ENCODE measurements around the gene IFT25. TPM values are rescaled to one million over a fixed set of nuclear protein-coding genes. Genes with fewer than 3 reads are reported as not detected.
A peak's percentile ranks its signal among the peaks of the same experiment; 100 is the strongest.

Gene IFT25
- total and polyA plus RNA-seq, 2 of the 13 experiments (the other 11 are each of a cell fraction or from before 2014, with no cell fraction given) = 19.7 to 48.0 TPM

DNA sequence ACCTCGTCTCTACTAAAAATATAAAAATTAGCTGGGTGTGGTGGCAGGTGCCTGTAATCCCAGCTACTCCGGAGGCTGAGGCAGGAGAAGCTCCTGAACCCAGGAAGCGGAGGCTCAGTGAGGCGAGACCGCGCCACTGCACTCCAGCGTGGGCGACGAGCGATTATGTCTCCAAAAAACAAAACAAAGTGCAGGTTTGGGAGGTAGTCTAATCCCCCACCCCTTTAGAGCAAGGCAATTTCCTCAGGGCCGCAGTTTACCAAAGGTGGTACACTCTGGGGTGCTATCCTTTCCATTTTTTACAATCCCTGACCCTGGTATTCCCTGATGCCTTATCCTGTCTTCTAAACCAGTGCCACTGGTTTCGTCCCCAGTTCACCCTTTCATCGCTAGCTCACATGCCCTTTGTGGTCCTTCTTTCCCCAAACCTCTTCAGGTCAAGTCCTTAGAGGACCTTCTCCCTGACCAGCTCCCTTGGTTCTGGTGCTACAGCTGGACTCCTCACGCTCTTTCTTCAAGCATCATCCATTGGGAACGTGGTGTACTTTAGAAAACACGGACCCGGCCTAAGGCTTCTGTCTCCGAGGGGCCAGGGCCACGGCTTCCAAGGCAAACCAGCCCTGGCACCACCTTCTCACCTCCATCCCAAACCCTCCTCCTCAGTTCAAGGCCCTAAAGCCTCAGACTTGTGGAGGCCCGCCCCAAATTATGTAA, 873 bp downstream of the IFT25 start (continued):
- TF ChIP-seq ZNF232 (CRISPR knock-in tag; IDR thresholded peaks at IDR 0.05; ENCODE audit: borderline replicate concordance) (0 out of 2 replicates have a peak, but pooled peaks have one; percentile 7), ZNF674 (CRISPR knock-in tag; IDR thresholded peaks at IDR 0.05; ENCODE audit: low read depth) (0 out of 2 replicates have a peak, but pooled peaks have one; percentile 56), HNRNPH1 (optimal IDR thresholded peaks at IDR 0.05; ENCODE audit: low read depth, low read length) (no peak)
- TF ChIP-seq, protein P1, sequence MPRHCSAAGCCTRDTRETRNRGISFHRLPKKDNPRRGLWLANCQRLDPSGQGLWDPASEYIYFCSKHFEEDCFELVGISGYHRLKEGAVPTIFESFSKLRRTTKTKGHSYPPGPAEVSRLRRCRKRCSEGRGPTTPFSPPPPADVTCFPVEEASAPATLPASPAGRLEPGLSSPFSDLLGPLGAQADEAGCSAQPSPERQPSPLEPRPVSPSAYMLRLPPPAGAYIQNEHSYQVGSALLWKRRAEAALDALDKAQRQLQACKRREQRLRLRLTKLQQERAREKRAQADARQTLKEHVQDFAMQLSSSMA (CRISPR knock-in tag; IDR thresholded peaks at IDR 0.05) = 0 out of 2 replicates have a peak, but pooled peaks have one; percentile 13

DNA sequence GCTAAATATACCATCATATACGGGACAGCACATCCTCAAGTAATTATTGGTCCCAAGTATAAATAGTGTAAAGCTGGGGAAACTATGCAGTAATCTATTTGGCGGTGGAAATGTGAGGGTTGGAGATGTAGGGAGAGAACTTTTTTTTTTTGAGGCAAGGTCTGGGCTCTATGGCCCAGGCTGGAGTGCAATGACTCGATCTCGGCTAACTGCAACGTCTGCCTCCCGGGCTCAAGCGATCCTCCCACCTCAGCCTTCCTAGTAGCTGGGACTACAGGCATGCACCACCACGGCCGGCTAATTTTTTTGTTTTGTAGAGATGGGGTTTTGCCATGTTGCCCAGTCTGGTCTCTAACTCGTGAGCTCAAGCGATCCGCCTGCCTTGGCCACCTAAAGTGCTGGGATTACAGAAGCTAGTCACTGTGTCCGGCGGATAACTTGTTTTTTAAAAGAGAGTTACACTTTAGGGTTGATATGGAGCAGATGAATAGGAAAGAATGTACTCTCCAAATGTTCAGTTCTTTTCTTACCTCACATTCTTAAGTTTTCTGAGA, 1.9 kb downstream of the IFT25 start:
- in situ Hi-C loops (cut with HindIII; ENCODE audit: extremely low pct_ligation_motif_present, low pct_unique_long_range_greater_than_20kb) = loop anchor here (5.0 kb wide), 1 partner anchor 51 kb away; the partner anchor contains the start of gene DIO1
- Histone ChIP-seq H3K36me3 (replicated peaks in 1 of 2; ENCODE audit: control insufficient read depth in 1 of 2, insufficient read depth in 2 of 2, low read length in 2 of 2) (no peaks in the 10 kb centered on the region), H3K79me2 (ENCODE audit: insufficient read depth, low read length) (peaks cover 38% of the 10 kb centered on the region), H3K27me3 (ENCODE audit: control insufficient read depth in 1 of 2, insufficient read depth in 2 of 2, low read length in 2 of 2) (no peaks in the 10 kb centered on the region; a peak in 1 of 5 replicates), H3K4me2 (ENCODE audit: low read depth, low read length) (peak overlapping the region; percentile 27; the same call in 1 of the 2 replicates), H3K9ac (ENCODE audit: insufficient read depth, low read depth, low read length) (no peak overlapping the region), H3K4me3 (replicated peaks in 1 of 3; ENCODE audit: insufficient read depth in 1 of 3, low read depth in 2 of 3, low read length in 3 of 3) (no peak overlapping the region), H2AFZ (ENCODE audit: low read length) (no peak overlapping the region), H4K20me1 (ENCODE audit: insufficient read depth, low read length) (0 out of 2 replicates have a peak, but pooled peaks cover 4% of the 10 kb centered on the region), H3K4me1 (ENCODE audit: insufficient read depth, low read length) (peaks cover 50% of the 10 kb centered on the region), H3K27ac (ENCODE audit: extremely low read length, insufficient read depth, low read length) (no peak overlapping the region), H3K9me3 (ENCODE audit: low read length) (no peaks in the 10 kb centered on the region)
- POLR2A ChIA-PET = no interaction called here
- 98% methylated on average over 14 of the region's 14 CpGs for WGBS (ENCODE audit: low lambda C conversion rate)
- CTCF ChIA-PET (ENCODE audit: low intra/inter-chr PET ratio, low total read pairs) = no interaction called here
- no TSS peak for BruUV-seq (replicated peaks)
- intact Hi-C loops (cut with micrococcal nuclease; ENCODE audit: unreplicated experiment) = no loop called here
- ATAC-seq (no peak), DNase-seq (ENCODE audit: low spot score) (no peak), FAIRE-seq (no peak)
- peak; percentile 62; the same call in 1 of the 2 replicates for TF ChIP-seq ZBTB38 (CRISPR knock-in tag; IDR thresholded peaks at IDR 0.05)
- no peak for TF ChIP-seq NR2F2 (IDR thresholded peaks at IDR 0.05; ENCODE audit: borderline replicate concordance, low read depth)

Data from HepG2 (cell line).